Measurements from ENCODE around the gene PCIF1. TPM values are rescaled to one million over a fixed set of nuclear protein-coding genes. Genes with fewer than 3 reads are reported as not detected.

The PCIF1 gene
- total and polyA plus RNA-seq, 9 of the 15 experiments (the other 6 are each of a cell fraction or from before 2014, with no cell fraction given): 5.8 to 29.4 (median 11.3) TPM

DNA sequence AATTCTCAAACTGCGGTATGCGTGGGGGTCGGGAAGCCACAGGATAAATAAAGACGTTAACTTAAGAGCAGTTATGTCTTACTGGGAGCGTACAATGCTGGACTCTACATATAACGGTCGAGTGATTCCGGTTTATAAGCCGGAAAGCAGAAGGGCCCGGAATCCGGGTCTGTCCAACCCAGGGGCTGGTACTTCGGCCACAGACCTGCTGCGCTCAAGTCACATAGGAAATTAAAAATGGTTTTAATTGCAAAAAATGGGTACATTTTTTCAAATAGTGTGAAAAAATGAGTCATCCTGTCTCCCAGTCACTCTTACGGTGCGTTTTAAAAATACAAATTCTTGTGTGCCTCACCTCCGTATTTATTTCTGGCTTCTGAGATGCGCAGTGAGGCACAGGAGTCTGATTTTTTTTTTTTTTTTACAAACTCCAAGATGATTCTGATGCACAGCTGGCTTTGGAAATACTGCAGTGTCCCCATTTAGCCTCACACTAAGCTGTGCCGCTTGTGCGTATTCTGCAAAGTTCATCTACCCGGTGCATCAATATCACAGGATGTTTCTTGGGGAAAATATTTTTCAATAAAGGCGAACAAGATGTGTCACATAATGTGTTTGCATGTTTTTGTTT, 1.0 kb downstream of the PCIF1 start (continued):
- TF ChIP-seq, protein P1, sequence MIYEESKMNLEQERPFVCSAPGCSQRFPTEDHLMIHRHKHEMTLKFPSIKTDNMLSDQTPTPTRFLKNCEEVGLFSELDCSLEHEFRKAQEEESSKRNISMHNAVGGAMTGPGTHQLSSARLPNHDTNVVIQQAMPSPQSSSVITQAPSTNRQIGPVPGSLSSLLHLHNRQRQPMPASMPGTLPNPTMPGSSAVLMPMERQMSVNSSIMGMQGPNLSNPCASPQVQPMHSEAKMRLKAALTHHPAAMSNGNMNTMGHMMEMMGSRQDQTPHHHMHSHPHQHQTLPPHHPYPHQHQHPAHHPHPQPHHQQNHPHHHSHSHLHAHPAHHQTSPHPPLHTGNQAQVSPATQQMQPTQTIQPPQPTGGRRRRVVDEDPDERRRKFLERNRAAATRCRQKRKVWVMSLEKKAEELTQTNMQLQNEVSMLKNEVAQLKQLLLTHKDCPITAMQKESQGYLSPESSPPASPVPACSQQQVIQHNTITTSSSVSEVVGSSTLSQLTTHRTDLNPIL (CRISPR knock-in tag; IDR thresholded peaks at IDR 0.05): no peak
- TF ChIP-seq YY1 (IDR thresholded peaks at IDR 0.05; ENCODE audit: borderline replicate concordance in 1 of 3, control insufficient read depth in 1 of 3, extremely low read depth in 1 of 3, insufficient read depth in 3 of 3, insufficient read length in 1 of 3, insufficient replicate concordance in 2 of 3, low read depth in 1 of 3, low read length in 2 of 3): no peak
- TF ChIP-seq, protein P2, sequence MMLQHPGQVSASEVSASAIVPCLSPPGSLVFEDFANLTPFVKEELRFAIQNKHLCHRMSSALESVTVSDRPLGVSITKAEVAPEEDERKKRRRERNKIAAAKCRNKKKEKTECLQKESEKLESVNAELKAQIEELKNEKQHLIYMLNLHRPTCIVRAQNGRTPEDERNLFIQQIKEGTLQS (IDR thresholded peaks at IDR 0.05): peak; percentile 82
- TF ChIP-seq, protein P2 (CRISPR knock-in tag; conservative IDR thresholded peaks at IDR 0.05): 0 out of 2 replicates have a peak, but pooled peaks have one; percentile 18
- peak; percentile 80 for TF ChIP-seq ETV1 (tag; conservative IDR thresholded peaks at IDR 0.05; ENCODE audit: low read depth)
- no peak for TF ChIP-seq MECOM (CRISPR knock-in tag; IDR thresholded peaks at IDR 0.05)
- TF ChIP-seq CBFA2T2 (conservative IDR thresholded peaks at IDR 0.05): peak; percentile 90; the same call in 1 of the 2 replicates
- TF ChIP-seq GATA2 (CRISPR knock-in tag; IDR thresholded peaks at IDR 0.05): peak; percentile 85
- no peak for TF ChIP-seq ZZZ3 (IDR thresholded peaks at IDR 0.05)
- peak; percentile 94 for TF ChIP-seq KLF16 (IDR thresholded peaks at IDR 0.05)
- TF ChIP-seq EWSR1 (IDR thresholded peaks at IDR 0.05; ENCODE audit: borderline replicate concordance, low read depth, partially characterized antibody): no peak
- no peak for TF ChIP-seq ZNF232 (CRISPR knock-in tag; IDR thresholded peaks at IDR 0.05)
- TF ChIP-seq L3MBTL2 (IDR thresholded peaks at IDR 0.05): peak; percentile 19; the same call in 1 of the 2 replicates
- TF ChIP-seq RAD21 (CRISPR knock-in tag; conservative IDR thresholded peaks at IDR 0.05 in 1 of 2, IDR thresholded peaks at IDR 0.05 in 1 of 2): no peak
- TF ChIP-seq NCOA1 (IDR thresholded peaks at IDR 0.05; ENCODE audit: low read depth): peak; percentile 75
- no peak for TF ChIP-seq NFXL1 (CRISPR knock-in tag; IDR thresholded peaks at IDR 0.05)
- TF ChIP-seq ZNF282 (CRISPR knock-in tag; IDR thresholded peaks at IDR 0.05): no peak
- TF ChIP-seq, protein P3, sequence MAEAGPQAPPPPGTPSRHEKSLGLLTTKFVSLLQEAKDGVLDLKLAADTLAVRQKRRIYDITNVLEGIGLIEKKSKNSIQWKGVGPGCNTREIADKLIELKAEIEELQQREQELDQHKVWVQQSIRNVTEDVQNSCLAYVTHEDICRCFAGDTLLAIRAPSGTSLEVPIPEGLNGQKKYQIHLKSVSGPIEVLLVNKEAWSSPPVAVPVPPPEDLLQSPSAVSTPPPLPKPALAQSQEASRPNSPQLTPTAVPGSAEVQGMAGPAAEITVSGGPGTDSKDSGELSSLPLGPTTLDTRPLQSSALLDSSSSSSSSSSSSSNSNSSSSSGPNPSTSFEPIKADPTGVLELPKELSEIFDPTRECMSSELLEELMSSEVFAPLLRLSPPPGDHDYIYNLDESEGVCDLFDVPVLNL (CRISPR knock-in tag; IDR thresholded peaks at IDR 0.05; ENCODE audit: low read depth): no peak
- TF ChIP-seq ZNF384 (IDR thresholded peaks at IDR 0.05; ENCODE audit: low read depth, low read length): peak; percentile 39; the same call in 1 of the 2 replicates
- TF ChIP-seq, protein P4, sequence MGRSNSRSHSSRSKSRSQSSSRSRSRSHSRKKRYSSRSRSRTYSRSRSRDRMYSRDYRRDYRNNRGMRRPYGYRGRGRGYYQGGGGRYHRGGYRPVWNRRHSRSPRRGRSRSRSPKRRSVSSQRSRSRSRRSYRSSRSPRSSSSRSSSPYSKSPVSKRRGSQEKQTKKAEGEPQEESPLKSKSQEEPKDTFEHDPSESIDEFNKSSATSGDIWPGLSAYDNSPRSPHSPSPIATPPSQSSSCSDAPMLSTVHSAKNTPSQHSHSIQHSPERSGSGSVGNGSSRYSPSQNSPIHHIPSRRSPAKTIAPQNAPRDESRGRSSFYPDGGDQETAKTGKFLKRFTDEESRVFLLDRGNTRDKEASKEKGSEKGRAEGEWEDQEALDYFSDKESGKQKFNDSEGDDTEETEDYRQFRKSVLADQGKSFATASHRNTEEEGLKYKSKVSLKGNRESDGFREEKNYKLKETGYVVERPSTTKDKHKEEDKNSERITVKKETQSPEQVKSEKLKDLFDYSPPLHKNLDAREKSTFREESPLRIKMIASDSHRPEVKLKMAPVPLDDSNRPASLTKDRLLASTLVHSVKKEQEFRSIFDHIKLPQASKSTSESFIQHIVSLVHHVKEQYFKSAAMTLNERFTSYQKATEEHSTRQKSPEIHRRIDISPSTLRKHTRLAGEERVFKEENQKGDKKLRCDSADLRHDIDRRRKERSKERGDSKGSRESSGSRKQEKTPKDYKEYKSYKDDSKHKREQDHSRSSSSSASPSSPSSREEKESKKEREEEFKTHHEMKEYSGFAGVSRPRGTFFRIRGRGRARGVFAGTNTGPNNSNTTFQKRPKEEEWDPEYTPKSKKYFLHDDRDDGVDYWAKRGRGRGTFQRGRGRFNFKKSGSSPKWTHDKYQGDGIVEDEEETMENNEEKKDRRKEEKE (IDR thresholded peaks at IDR 0.05; ENCODE audit: borderline replicate concordance in 1 of 2, control insufficient read depth in 1 of 2, low read depth in 2 of 2, low read length in 1 of 2): 0 out of 4 replicates have a peak, but pooled peaks of 1 of the 2 experiments have one; percentile 83
- TF ChIP-seq SOX6 (IDR thresholded peaks at IDR 0.05): peak; percentile 92

Data from K562 (cell line).